Muscle of arm (tissue), 12 donors: Measurements from ENCODE around the gene CASZ1. TPM values are rescaled to one million over a fixed set of nuclear protein-coding genes. Genes with fewer than 3 reads are reported as not detected.

Experiments used
- DNase-seq: peaks from one replicate; pipeline ENCODE4 v3.0.0-alpha.2; 2013
- polyA plus RNA-seq, 12 donors: library from polyadenylated mRNA; unstranded; fragments of 120-200 nt; gene quantifications; one replicate each; pipeline ENCODE4 v1.2.1, GENCODE V29; 2013; ENCODE audit not compliant: insufficient read length in 12 of 12

The CASZ1 gene
- polyA plus RNA-seq, 12 donors, result 25.8 to 351 (median 49.7) TPM

DNA sequence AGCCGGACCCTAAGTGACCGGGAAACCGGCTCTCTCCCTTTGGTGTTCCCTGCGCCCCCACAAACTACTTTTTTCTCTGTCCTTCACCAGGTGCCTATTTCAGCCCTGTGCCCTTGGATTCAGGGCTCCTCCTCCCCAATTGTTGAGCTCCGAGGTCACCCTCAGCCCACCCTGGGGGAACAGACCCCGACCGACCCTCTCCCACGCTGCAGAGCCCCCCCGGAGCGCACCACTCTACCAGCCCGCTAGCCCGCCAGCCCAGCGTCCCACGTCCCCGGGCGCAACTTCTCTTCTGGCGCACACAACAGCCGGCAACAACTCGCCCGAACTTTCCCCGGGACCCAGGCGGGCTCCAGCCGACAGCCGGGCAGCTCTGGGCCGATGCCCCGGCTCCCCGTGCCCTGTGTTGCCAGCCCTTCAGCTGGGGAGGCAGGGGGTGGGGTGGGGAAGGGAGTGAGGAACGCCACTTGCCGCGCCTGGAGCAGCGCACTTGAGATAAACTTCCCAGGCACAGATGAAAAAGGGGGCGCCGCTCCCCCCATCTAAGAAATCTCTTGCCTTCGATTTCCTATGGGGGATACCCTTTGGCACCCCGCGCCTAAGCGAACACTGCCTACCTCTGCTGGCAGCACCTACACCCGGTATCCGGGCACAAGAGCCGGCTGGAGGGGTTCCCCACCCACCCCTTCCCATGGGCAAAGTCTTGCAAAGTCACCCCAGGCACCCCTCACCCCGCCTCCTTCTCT lies 997 bp downstream of the CASZ1 start:
- DNase-seq, result no peak

DNA sequence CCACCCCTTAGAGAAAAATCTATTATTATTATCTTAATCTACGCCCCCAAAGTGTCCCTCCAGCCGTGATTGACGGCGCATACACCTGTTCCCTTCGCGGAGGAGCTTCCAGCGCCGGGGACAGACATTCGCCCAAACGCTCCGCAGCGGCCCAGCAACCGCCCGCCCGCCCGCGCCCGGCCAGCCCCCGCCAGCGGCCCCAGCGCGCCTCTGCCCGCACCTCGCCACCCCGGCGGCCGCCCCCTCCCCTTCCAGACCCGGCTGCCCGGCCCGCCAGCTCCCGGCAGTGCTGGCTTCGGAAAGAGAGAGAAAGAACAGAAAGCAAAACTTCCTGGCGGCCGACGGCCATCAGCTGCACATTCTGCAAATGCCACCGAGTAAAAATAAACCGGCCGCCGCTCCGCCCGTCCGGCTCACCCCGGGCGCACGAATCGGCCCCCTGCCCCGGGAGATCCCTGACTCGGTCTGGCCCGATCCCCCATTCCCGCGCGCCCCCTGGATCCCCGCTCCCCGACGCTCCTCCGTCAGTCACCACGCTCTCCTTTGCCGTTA lies 1.6 kb downstream of the CASZ1 start:
- DNase-seq, result no peak

DNA sequence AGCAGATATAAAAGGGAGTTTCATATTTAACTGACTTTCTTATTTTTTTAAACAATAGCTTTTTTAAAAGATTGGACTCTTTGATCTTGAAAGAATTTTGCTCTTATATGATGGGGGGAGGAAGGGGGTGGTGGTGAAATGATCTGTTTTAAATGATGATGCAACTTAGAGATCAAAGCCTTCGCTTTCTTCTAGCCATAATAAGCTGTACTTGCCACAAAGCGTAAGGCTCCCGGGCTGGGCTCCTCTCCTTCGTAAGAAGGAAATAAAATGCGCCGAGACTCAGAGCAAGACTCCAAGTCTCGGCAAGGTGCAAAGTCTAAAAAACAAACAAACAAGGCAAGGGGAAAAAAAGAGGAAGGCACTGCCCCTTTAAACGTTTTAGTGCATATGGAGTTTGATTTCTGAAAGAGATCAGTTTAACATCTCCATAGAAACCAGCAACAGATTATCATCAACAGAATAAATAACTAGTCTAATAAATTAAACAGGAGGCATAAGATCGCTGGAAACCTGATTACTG lies 3.3 kb downstream of the CASZ1 start:
- no peak for DNase-seq

DNA sequence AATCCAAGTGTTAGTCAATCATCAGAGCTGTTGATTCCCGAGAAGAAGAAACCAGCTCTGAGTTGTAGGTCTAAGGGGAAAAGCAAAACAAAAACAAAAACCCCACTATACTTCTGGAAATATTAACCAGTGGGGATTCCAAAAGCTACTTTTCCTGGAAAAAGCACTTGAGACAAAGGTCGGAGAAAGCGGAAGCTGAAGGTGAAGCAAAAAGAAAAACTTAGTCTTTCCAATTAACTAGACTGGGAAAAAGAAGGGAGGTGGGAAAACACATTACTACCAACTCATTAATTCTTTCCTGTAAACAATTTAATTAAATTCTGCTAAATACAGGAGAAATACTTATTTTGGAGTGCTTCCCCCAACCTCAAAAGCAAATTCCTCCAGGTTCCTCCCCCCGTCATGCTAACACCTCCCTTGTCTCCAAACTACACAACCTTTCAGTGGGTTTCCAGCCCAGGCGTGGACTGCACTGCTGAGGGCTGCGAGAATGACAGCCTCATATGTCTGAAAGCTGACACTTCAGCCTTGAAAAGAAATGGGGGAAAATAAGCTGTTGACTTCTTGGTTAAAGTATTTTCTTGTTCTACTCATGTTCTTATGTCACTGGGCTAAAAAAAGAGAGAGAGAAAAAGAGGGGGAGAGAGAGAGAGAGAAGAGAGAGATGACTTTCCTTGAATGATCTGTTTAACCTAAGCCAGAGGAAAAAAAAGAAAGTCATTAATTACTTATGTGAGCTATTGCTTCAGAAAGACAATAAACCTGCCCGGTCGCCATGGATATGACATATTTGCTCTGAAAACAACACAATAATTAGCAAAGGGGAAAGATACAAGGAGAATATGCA lies 5.1 kb downstream of the CASZ1 start:
- no peak for DNase-seq

DNA sequence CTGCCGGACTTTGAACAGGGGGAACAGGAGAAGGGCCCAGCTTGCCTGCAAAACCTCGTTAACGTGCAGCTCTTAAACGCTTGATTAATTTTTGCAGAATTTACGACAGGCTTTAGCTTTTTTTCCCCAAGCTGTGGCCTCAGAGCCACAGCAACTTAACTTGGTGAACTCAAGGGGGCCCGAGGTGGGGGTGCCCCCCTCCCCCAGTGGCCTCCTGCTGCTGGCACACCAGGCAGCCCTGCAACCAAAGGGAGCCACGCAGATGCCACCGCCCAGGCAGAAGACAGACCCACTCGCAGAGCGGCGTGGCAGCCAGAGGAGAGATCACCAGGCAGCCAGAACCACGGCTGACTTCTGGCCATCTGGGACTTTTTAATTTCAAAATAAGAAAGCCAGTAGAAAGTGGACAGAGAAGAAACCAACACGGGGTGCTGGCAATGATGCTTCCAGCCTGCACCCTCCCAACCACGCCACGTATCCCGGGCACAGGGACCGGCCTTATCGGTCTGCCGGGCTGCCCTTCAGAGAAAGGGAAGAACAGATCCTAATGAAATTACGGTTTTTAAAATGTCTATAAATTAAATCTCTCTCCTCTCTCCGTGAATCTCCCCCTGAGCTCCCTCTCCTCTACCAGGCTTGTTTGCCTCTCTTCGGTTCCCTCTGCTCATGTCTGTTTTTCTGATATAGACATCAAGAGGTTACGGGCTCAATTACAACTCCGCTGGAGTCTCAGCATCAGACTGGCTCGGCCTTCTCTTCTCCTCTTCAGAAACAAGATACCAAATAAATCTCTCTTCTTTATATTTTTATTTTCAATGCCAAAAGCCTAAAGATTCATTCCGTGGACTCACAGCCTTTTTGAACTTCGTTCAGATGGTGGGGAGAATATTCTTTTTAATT lies 6.4 kb downstream of the CASZ1 start:
- DNase-seq, result no peak

DNA sequence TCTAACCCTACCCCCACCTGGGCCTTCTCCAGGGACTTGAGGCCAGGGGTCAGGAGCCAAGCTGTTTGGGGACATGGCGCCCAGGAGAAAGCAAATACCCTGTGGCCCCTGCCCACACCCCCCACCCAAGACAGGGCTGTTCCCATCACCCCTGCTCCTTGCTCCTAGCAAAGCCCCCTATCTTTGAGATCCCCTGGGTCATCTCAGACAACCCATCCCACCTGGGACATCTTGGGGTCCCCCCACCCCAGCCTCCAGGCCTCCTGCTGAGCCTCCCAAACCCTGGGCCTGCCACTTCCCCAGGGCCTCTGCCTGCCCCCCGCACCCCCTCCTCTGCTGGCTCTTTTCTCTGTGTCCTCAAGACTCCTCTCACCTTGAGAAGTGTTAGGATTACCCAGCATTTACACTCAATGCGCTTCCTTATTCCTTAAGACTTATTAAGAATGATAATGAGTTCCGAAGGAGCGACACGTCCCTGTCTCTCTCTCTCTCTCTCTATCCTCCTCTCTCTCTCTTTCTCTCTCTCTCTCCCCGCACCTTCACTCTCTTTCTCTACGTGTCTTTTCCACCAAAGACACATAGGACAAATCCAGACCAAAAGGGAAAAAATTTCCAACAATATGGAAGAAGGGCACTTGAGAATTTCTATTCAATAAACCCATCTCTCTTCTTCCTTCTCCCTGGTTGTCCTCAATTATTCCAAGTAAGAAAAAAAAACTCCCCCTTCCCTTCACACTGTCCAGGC lies 7.2 kb downstream of the CASZ1 start:
- DNase-seq, result no peak

DNA sequence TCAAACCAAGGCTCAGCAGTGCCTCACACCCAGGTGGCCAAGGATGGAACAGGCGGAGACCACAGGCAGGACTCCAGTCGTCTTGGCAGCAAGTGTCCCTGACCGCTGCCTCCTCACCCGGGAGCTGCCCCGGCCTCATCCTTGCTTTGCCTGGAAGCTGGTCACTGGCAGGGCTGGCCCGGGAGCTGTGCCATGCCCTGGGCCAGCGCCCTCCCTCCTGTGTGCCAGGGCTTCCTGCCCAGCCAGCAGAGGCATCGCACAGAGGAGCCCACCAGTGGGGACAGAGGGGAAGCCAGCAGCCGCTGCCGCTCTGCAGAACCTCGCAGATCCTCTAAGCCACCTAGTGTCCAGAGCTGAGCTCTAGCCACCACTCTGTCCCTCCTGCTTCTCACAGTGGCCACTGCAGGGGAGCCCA lies 7.8 kb downstream of the CASZ1 start:
- DNase-seq, result no peak

DNA sequence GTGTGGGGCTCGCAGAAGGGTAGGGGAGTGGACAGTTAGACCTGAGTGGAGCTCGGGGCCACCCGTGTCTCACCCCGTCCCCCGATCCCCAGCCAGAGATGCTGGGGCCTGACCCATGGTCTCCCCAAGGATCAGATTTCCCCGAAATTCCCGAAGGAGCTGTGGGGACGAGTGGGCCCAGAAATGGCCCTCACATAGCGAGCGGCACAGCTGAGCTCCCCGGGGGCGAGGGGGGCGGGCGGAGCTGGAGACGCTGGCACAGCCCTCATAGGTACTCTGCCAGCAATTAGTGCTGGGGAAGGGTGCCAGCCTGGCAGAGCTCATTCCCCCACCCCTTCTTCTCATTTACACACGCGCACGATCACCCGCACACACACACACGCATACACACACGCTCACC lies 9.2 kb downstream of the CASZ1 start:
- no peak for DNase-seq

- no peak for DNase-seq
Observed at GRCh38 chr1:10785728-10786638, 10.5 kb downstream of the CASZ1 start.

DNA sequence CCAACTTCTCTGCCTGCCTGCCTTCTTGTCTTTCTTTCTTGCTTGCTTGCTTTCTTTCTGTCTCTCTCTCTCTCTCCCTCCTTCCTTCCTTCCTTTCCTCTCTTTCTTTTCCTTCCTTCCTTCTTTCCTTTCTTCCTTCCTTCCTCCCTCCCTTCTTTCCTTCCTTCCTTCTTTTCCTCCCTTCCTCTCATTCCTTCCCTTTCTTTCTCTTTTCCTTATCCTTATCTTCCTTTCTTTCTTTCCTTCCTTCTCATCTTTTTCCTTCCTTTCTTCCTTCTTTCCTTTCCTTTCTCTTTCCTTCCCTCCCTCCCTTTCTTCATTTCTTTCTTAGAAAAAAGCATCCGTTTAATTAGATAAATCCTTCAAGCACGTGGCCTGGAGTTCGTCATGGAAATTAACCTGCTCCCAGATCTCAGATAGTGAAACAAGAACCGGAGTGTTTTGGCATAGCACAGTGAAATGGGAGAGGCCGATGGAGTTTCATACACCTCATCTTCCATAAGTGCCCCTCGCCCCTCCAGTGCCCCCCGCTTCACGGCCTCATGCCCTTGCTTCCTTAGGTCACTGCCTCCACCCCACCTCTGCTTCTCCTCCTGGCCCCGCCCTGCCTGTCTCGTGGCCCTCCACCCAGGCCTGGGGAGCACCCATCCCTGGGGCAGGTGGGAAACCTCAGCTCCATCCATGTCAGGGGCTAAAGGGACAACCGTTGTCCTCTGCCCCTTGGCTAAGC lies 11.3 kb downstream of the CASZ1 start:
- DNase-seq, result no peak

GRCh38 chr1:10782491-10783244 lies 13.8 kb downstream of the CASZ1 start:
- DNase-seq, result no peak

GRCh38 chr1:10781137-10781536 lies 15.3 kb downstream of the CASZ1 start:
- no peak for DNase-seq

GRCh38 chr1:10779841-10780240 lies 16.6 kb downstream of the CASZ1 start:
- DNase-seq, result no peak

DNA sequence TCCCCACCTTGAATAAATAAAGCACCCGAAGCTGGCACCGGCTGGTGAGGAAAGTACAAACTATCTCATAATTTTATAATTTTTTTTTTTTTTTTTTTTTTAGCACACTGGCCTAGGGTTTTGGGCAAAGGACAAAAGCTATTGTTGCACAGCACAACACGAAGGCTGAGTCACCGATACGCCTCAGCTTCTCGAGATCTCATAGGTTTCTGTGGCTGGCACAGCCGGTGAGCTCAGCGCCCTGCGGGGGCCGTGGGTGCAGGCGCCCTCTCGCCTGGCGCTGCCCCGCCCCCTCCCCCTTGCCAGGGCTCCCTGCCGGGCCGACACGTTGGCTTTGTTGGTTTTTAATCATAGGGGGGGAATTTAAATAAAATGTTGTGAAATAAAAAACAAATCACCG lies 17.2 kb downstream of the CASZ1 start:
- DNase-seq, result no peak

DNA sequence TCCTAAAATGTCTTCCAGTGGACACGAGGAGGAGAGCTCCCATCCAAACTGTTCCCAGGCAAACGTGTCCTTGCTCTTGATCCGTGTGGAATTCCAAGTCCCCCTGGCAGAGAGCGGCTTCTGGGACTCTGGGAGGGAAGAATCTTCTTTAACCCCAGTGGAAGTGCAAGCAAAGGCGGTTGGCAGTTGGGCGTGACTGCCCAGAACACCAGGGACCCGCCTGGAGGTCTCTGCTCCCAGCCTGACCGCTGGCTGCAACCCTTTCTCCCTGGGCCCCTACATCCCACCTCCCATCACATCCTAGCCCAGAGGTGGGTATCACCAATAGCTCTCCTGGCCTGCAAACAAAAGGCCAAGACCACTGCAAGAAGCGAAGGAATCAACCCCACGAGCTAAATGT lies 17.8 kb downstream of the CASZ1 start:
- DNase-seq, result no peak

DNA sequence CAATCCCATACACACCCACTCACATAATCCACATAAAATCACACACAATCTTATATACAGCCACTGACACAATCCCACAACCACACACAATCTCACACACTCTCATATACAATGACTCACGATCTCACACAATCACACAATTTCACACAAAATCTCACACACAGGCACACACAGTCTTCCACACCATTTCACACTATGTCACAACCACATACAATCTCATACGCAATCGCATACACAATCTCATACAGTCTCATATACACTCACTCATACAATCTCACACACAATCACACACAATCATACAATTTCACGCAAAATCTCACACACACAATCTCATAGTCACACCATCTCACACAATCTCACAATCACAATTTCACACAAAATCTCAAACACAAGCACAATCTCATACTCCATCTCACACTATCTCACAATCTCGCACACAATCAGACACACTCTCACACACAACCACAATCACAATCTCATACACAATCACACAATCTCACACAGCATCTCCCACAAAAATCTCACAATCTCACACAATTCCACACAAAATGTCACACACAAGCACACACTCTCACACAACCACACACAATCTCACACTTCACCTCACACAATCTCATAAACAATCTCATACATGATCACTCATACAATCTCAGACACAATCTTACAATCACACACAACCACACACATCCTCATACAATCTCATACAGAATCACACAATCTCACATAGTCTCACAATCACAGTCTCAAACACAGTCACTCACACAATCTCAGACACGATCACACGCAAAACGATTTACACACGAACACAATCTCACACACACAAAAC lies 18.5 kb downstream of the CASZ1 start:
- no peak for DNase-seq

GRCh38 chr1:10776190-10776905 lies 20.1 kb downstream of the CASZ1 start:
- no peak for DNase-seq
